ENCODE results near the gene CCSER2.

The CCSER2 gene

DNA sequence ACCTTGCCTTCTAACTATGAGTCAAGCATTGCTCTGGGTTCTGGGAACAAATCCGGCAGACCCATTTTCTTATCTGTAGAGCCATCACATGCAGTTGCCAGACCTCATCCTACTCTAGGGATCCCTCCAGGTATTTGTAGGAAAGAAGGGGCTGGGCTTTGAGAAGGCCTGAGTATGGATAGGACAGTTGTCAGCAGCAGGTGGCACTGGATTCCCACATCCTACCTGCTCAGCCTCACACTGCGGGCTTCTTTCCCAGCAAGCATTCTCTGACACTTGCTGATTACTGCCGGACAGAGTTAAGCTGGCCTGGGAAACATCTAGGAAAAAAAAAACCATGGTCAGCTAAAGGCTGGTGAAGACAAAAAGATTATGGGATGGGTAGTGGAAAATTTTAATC is 224.1 kb downstream of the CCSER2 start:
- DNase-seq: no peak

DNA sequence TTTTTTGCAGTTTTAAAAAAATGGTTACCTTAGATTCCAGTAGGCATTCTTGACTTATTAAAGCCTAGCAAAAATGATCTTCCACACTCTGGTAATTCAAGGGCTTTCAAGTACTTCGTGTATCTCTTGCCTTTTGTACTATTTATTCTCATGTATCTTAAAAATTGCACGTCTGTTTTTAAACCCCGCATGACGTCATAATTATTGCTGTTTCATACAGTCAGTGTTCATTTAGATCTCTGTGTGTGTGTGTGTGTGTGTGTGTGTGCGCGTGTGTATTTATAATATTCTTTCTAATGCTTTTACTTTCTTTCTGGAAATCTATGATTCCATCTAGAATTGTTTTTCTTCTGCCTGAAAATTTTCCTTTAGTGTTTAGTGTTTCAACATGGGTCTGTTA is 234.2 kb downstream of the CCSER2 start:
- no peak for DNase-seq

DNA sequence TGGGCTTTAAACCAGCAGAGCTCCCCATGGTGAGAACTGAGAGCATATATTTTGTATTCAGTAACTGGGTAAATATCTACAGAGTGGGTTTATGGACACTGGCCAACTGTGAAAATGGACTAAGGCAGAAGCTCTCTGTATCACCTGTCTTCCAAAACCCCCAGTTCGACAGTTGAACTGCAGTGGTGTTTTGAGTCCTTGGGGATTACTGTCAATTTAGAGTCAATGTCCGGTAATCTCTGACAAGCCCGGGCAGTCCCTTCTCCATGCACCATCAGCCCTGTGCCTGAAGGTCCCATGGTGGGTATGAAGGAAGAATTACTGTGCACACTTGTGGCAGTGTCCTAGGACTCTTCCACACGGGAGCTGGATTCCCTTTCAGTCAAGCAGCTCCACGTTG is 235.0 kb downstream of the CCSER2 start:
- no peak for DNase-seq

GRCh38 chr10:84563868-84564267 is 235.5 kb downstream of the CCSER2 start:
- peak; percentile 48 for DNase-seq

DNA sequence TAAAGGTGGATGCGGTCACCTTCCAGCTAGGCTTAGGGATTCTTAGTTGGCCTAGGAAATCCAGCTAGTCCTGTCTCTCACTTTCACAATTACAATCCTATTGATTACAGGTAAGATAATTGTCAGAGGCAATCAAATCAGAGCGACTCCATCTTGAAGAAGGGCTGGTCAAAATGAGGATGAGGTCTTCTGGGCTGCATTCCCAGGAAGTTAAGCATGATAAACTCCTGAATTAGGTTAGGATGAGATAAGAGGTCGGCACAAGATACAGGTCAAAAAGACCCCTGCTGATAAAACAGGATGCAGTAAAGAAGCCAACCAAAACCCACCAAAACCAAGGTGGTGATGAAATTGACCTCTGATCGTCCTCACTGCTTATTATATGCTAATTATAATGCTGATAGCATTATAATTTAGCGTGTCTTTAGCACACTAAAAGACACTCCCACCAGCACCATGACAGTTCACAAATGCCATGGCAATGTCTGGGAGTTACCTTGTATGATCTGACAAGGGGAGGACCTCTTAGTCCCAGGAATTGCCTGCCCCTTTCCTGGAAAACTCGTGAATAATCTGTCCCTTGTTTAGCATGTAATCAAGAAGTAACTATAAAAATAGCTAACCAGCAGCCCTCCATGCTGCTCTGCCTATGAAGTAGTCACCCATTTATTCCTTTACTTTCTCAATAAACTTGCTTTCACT is 237.6 kb downstream of the CCSER2 start:
- no peak for DNase-seq

DNA sequence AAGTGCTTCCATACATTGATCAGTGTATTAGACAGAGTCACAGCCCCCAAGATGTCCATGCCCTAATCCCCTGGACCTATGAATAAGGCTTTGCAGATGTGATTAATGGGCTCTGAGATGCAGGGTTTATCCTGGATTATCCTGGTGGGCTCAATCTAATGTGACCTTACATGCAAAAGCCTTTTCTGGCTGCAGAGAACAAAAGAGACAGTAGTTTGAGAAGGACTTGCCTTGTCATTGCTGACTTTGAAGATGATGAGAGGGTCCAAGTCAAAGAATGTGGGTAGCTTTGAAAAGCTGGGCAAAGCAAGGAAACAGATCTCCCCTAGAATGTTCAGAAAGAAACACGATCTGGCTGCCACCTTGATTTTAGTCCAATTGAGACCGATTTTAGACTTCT is 238.7 kb downstream of the CCSER2 start:
- no peak for DNase-seq

Measured in hematopoietic multipotent progenitor cell treated with erythropoietin and hydrocortisone succinate and interleukin-3 and kit ligand, for 8 days (in vitro differentiated cells).